GM10266 (cell line): ENCODE data around the gene DPAGT1.

Source experiments
- DNase-seq: peaks from one replicate; pipeline ENCODE4 v3.0.0; 2012; ENCODE audit errors: extremely low spot score
- TF ChIP-seq, protein P1 (sequence below): IDR thresholded peaks from 2 replicates; pipeline ENCODE4 v1.5.1; 2012; ENCODE audit warnings: mild to moderate bottlenecking, low read depth; ENCODE audit not compliant: control insufficient read depth, insufficient read depth; ENCODE audit errors: missing control alignments

Gene DPAGT1

DNA sequence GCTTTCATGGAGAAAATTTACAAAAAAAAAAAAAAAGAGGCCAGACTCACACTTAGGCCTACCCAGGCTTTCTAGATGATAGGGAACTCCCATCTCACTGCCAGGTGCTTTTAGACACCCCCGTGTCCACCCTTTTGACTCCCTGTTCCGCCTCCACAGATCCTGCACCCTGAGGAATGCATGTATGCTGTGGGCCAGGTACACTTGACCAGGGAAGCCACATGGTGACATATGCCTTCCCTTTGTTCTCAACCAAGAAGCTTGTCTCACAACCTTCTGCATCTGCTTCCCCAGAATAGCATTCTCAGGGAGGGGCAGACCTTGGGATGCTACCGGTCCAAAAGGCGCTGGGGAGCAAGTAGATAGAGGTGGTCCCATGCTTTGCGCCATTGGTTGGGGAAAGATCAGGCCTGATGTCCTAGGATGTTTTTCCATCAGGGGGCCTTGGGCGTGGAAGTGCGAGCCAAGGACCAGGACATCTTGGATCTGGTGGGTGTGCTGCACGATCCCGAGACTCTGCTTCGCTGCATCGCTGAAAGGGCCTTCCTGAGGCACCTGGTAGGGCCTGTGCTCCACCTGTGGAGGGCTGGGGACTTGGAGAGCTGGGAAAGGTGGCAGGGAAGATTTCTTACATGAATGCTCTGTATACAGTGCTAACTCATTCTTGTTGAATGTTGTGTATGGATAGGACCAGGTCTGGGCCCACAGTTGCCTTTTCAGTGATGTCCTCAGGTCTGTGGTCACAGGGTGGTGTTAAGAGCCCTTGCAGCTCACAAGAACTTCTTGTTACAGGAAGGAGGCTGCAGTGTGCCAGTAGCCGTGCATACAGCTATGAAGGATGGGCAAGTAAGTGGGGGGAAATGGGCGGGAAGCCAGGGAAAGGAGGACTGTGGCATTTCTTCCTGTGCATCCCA is 9.4 kb downstream of the DPAGT1 start:
- no peak for DNase-seq
- TF ChIP-seq, protein P1, sequence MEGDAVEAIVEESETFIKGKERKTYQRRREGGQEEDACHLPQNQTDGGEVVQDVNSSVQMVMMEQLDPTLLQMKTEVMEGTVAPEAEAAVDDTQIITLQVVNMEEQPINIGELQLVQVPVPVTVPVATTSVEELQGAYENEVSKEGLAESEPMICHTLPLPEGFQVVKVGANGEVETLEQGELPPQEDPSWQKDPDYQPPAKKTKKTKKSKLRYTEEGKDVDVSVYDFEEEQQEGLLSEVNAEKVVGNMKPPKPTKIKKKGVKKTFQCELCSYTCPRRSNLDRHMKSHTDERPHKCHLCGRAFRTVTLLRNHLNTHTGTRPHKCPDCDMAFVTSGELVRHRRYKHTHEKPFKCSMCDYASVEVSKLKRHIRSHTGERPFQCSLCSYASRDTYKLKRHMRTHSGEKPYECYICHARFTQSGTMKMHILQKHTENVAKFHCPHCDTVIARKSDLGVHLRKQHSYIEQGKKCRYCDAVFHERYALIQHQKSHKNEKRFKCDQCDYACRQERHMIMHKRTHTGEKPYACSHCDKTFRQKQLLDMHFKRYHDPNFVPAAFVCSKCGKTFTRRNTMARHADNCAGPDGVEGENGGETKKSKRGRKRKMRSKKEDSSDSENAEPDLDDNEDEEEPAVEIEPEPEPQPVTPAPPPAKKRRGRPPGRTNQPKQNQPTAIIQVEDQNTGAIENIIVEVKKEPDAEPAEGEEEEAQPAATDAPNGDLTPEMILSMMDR, result no peak

- no peak for DNase-seq
- TF ChIP-seq, protein P1, result no peak
These were observed 10.5 kb downstream of the DPAGT1 start for GRCh38 chr11:119091178-119091577.

DNA sequence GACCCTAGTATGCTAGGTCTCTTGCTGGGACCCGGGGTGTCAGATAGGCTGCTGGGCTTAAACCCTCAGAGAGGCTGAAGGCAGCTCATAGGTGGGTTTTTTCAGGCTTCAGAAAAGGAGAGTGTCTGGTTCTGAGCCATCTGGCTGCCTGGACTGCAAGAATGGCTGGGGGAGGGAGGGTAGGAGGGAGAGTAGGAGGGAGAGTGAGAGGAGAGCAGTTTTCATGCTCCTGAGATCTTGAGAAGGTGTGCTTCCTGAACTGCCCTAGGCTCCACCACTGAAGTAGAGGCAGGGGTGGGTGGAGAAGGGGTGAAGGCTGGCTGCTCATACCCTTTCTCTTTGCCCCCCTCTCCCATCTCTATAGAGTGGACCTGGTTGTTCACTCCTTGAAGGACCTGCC is 12.3 kb downstream of the DPAGT1 start:
- no peak for DNase-seq
- TF ChIP-seq, protein P1, result no peak

- TF ChIP-seq, protein P1, result no peak
- DNase-seq, result no peak
These were observed 13.2 kb downstream of the DPAGT1 start for GRCh38 chr11:119088406-119088805.

GRCh38 chr11:119087747-119088241 is 13.9 kb downstream of the DPAGT1 start:
- DNase-seq, result no peak

GRCh38 chr11:119087123-119087522 is 14.5 kb downstream of the DPAGT1 start:
- DNase-seq, result no peak
- TF ChIP-seq, protein P1, result no peak

More at GRCh38 chr11:119087747-119088241, 13.9 kb downstream of the DPAGT1 start:
- TF ChIP-seq, protein P1, result no peak

- TF ChIP-seq, protein P1, result no peak
- no peak for DNase-seq
These were observed 16.2 kb downstream of the DPAGT1 start for GRCh38 chr11:119085437-119085847.
